IMR-90 (cell line): ENCODE data around the gene TRIM5.

ENCODE experiments used
- CEBPB ChIP-seq: IDR thresholded peaks from 2 replicates; pipeline ENCODE4 v1.6.1; 2012; ENCODE audit warnings: low read depth, low read length, improper control_type of control experiment
- CHD1 ChIP-seq: IDR thresholded peaks from 2 replicates; pipeline ENCODE4 v1.6.1; 2012; ENCODE audit warnings: low read depth, low read length, improper control_type of control experiment
- CTCF ChIP-seq: conservative IDR thresholded peaks from 2 replicates; pipeline ENCODE4 v1.5.1; 2012; ENCODE audit warnings: mild to moderate bottlenecking, low read depth, low read length, improper control_type of control experiment
- ELK1 ChIP-seq: fragments of 150-350 bp; IDR thresholded peaks from 2 replicates; pipeline ENCODE4 v1.6.1; 2016; ENCODE audit warnings: low read depth, mild to moderate bottlenecking, low read length, moderate library complexity, borderline replicate concordance
- FOS ChIP-seq: fragments of 150-350 bp; IDR thresholded peaks from 2 replicates; pipeline ENCODE4 v1.6.1; 2016; ENCODE audit warnings: low read depth, low read length
- MAFK ChIP-seq: IDR thresholded peaks from 2 replicates; pipeline ENCODE4 v1.6.1; 2012; ENCODE audit warnings: low read depth, low read length, improper control_type of control experiment
- MAZ ChIP-seq: IDR thresholded peaks from 2 replicates; pipeline ENCODE4 v1.6.1; 2012; ENCODE audit warnings: low read depth, mild to moderate bottlenecking, low read length, improper control_type of control experiment, moderate library complexity, borderline replicate concordance
- MXI1 ChIP-seq: IDR thresholded peaks from 2 replicates; pipeline ENCODE4 v1.6.1; 2012; ENCODE audit warnings: low read depth, mild to moderate bottlenecking, low read length, moderate library complexity, borderline replicate concordance
- POLR2A ChIP-seq: IDR thresholded peaks from 2 replicates; pipeline ENCODE4 v1.6.1; 2012; ENCODE audit warnings: mild to moderate bottlenecking, low read depth, low read length
- RAD21 ChIP-seq: IDR thresholded peaks from 2 replicates; pipeline ENCODE4 v1.6.1; 2012; ENCODE audit warnings: low read length, improper control_type of control experiment
- RCOR1 ChIP-seq: IDR thresholded peaks from 2 replicates; pipeline ENCODE4 v1.6.1; 2012; ENCODE audit warnings: mild to moderate bottlenecking, low read length, improper control_type of control experiment; ENCODE audit not compliant: insufficient replicate concordance
- RFX5 ChIP-seq: IDR thresholded peaks from 2 replicates; pipeline ENCODE4 v1.8.0; 2012; ENCODE audit warnings: low read depth, mild to moderate bottlenecking, low read length, moderate library complexity
- SMC3 ChIP-seq: fragments of 150-350 bp; IDR thresholded peaks from 2 replicates; pipeline ENCODE4 v1.6.1; 2016; ENCODE audit warnings: low read depth, mild to moderate bottlenecking, antibody characterized with exemption, low read length, moderate library complexity

- TF ChIP-seq CEBPB (no peak), RAD21 (no peak), CTCF (no peak), POLR2A (no peak), MXI1 (no peak), MAFK (no peak), MAZ (no peak), SMC3 (no peak), ELK1 (no peak), FOS (no peak), RCOR1 (no peak), RFX5 (no peak), CHD1 (no peak)
These were observed 9.8 kb upstream of the TRIM5 start for GRCh38 chr11:5694642-5695041.
